DMS53 treated with DMSO at 0.1 percent for 48 hours (cell line): Measurements from ENCODE around the gene GLP2R.
A peak's percentile ranks its signal among the peaks of the same experiment; 100 is the strongest.
"Not testable (repeated sequence)": the region's sequence is repeated elsewhere in the genome, so short reads cannot be mapped to it uniquely, and the experiment has no call there.

Source experiments
- DNase-seq: peaks from one replicate; lab custom pipeline; 2025; ENCODE audit not compliant: unreplicated experiment; lab: John Stamatoyannopoulos, UW

The GLP2R gene

DNA sequence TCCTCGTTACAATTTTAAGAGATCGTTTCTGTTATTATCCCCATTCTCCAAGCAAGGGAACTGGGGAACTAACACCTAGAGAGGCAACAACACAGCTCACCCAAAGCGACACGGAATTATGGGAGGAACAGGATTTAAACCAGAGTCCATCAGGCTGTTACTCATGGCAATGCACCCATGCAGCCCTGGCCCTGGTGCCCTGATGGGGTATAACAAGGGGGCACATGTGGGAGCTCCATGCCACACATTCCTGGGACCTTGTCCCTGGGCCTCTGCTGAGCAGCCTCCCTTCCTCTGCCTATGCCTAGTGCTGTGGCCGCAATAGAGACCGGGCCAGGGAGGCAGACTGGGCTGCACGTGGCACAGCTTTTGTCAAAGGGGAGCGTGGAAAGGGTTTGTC lies 92.6 kb downstream of the GLP2R start:
- DNase-seq = no peak

- no peak for DNase-seq
These were observed 93.2 kb downstream of the GLP2R start for GRCh38 chr17:9918804-9919352.

GRCh38 chr17:9921216-9921615 lies 95.5 kb downstream of the GLP2R start:
- not testable (repeated sequence) for DNase-seq

DNA sequence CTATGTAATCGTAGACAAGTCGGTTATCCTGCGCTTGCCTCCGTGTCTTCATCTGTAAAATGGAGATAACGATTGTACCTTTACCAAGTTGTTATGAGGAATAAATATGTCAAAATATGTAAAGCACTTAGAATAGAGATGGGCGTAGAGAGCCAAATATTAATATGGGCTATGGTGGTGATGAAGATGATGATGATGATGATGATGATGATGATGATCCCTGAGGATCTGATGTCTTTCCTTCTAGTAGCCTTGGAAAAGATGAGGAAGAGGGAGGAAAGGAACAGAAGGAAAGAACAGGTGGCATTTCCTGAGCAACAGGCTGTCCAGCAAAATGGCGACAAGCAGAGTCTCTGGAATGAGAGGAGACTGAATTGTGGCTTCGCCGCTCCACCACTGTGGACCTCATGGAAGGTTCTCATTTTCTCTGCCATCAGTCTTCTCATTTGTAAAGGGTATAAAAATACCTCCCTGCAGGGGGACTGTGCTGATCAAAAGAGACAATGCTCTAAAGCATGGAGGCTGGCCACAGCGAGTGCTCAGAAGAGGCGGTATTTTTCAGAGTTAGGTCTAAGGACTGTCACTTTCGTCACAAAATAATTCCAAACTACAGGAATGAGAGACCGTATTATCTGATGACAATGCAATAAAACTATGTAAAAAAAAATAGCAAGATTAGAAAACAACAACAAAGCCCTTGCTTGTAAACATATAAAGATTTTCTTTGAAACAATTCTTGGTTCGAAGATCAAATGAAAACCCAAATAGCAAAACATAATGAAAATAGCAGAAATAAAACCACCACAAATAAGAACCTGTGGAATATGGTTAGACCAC lies 96.5 kb downstream of the GLP2R start:
- no peak for DNase-seq

DNA sequence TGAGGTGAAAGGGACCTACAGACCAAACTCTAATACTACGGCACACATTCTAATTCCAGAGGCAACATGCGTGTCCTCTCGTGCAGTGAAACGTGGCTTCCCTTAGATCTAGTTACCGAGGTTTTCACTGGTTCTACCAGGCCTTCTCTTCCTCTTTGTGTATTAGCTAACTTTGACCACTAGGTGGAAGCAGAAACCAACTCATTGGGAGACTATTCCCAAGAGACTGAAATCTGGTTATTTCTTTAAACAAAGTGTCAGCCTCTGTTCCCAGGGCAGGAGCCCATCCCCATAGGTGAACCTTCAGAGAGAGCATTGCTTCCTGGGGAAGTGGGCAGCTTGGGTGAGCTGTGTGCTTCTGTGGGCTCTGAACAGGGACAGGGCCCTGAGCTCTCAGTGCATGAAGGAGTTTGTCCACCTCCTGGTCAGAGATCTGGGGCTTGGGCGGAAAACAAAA lies 99.0 kb downstream of the GLP2R start:
- DNase-seq = peak; percentile 41

DNA sequence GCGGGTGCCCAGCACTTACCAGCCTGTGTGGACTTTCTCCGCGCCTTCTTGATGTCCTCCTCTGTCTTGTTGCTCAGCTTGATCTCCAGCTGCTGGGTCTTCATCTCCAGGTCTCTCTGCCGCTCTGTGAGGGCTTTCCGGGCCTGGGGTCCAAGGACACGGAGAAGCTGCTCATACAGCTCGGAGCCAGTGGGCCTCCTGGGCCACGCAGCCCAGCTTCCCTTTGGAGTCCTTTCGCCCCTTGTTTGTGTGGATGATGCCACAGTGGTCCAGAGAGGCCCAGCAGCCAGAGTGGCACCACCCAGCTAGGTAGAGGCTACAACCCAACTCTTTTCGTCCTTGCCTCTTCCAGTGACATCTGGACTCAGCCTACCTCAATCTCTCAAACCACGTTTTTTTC lies 99.7 kb downstream of the GLP2R start:
- no peak for DNase-seq

DNA sequence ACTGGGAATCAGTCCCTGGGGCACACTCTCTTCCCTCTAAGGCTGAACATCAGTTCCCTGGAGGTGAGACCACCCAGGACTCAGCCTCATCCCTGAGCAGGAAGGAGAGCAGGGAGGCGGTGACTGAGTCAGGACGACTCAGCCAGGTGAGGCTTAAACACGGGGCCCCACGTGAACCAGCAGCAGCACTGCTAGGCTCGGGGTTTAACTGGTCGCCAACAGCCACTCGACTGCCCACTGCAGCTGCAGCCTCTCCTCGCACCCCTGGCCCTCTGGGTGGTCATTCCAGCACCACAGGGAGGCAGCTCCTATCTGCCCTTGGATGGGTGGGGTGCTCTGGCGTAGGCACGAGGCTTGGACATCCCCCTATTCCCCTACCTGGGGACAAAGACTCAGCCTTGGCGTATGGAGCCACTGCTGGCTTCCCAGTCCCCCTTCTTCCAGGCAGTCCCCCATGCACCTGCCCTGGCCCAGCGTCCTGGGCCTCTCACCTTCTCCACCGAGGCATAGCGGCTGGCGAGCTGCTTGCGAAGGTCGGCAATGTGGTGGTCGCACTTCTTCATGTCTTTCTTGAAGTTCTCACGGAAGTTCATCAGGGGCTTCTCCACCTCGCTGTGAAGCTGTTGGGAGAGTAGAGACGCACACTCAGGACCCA lies 100.6 kb downstream of the GLP2R start:
- no peak for DNase-seq

- peak; percentile 4 for DNase-seq
These were observed 103.0 kb downstream of the GLP2R start for GRCh38 chr17:9928601-9929333.

- DNase-seq = no peak
These were observed 104.1 kb downstream of the GLP2R start for GRCh38 chr17:9929871-9930270.

GRCh38 chr17:9931144-9931741 lies 105.5 kb downstream of the GLP2R start:
- DNase-seq = no peak

DNA sequence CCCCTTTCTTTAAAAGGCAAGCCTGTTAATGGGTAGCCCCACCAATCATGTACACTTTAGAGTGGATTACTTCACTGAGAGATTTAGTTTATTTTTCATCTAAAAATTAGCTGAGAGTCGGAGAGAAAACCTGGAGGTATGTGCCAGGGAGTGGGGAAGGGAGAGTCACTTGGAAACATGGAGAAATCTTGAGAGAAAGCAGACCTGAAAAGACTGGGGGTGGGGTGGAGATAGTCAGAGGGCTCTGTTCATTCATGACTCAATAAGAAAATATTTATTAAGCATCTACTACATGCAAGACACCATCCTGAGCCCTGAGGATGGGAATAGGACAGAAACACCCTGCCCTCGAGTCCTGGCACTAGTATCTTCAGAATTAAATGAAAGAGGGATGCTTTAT lies 106.8 kb downstream of the GLP2R start:
- DNase-seq = no peak

GRCh38 chr17:9934331-9934730 lies 108.6 kb downstream of the GLP2R start:
- DNase-seq = no peak

DNA sequence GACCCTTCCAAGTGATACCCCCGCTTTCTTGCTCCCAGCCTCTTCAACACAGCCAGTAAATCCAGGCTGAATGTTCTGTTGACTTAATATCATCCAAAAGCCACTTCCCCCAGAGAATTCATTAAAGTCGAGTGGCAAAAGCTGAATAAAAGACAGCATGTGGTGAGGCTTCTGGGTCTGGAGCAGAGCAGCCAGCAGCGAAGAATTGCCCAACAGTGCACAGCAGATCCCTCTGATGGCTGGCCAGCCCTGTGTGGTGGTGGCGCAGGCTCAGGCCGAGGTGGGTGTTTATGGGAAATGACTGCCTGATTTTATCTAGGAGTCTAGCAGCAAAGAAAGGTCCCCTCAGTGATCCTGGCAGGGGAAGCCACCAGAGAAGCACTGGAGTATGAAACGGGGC lies 109.7 kb downstream of the GLP2R start:
- no peak for DNase-seq

GRCh38 chr17:9936095-9936494 lies 110.4 kb downstream of the GLP2R start:
- no peak for DNase-seq

DNA sequence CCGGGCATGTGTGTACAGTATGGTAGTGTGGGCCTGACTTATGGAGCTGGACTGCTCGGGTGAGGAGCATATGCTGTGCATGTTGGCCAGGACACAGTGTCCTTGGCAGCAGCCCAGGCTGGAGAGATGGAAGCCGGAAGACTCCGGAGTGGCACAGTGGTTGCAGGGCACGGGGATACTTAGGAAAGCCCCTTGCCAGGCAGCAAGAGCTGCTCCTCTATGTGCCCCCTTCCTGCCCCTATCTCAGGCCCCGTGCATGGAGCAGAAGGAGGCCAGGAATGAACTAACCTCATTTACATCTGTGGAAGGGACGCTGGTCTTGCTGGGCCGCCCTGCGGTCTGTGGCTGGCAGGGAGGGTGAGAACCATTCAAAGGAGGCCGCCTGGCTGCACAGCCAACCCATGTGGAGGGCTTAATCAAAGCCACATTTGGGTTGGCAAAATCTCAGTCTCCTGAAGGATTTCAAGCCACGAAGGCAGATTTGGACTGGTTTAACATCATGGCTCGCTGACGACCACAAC lies 111.6 kb downstream of the GLP2R start:
- DNase-seq = no peak

- DNase-seq = no peak
These were observed 112.2 kb downstream of the GLP2R start for GRCh38 chr17:9937901-9938300.

- no peak for DNase-seq
These were observed 113.0 kb downstream of the GLP2R start for GRCh38 chr17:9938764-9939163.

DNA sequence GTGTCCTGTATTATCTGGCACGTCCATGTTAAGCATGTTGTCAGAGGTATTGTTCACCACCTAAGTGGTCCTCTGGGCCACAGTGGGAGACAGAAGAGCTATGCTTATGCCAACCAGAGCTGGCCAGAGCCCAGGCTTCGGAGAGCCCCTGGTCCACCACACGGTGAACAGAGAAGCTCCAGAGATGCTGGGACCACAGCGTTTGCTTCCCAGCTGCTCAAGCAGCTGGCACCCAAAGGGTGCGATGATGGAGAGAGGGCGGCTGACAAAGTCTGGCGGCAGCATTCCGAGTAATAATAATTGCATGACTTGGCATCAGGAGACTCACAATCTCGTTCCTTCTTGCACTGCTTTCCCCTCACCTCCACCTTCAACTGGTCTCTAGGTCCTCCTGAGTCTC lies 115.1 kb downstream of the GLP2R start:
- no peak for DNase-seq

DNA sequence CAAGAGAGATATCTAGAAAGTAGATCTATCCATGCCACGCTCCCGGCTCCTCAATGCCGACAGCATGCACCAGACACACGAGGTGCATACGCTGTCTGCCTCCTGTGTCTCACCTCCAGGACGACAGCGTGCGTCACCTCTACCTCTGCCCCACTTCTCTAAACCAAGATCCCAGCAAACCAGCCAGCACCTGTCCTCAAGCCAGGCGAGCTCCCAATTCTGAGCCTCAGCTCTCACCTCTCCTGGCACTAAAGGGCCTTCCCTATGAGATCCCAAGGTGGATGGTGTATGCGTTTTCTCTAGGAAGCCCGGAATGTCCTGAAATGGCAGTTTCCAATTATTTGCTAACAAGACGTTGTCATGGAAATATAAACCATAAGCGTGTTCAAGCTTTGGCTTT lies 115.6 kb downstream of the GLP2R start:
- DNase-seq = no peak
